KMS-11 (cell line): ENCODE measurements around the gene SV2C.

Source experiments
- H2AFZ ChIP-seq: fragments of 200-600 bp; sonication (generic); 2 replicates; pipeline ENCODE4 v1.6.1; 2016; ENCODE audit warnings: antibody characterized with exemption, mixed run types, low read depth
- H3K27ac ChIP-seq: fragments of 200-600 bp; sonication (generic); 2 replicates; pipeline ENCODE4 v1.6.1; 2016; ENCODE audit warnings: mild to moderate bottlenecking, mixed run types
- H3K27me3 ChIP-seq: fragments of 200-600 bp; sonication (generic); 2 replicates; pipeline ENCODE4 v1.6.1; 2017; ENCODE audit warnings: mild to moderate bottlenecking, low read depth, mixed run types, moderate library complexity; ENCODE audit not compliant: insufficient read depth
- H3K36me3 ChIP-seq: fragments of 200-600 bp; sonication (generic); 2 replicates; pipeline ENCODE4 v1.6.1; 2017; ENCODE audit warnings: mild to moderate bottlenecking, mixed run types; ENCODE audit not compliant: insufficient read depth
- H3K4me1 ChIP-seq: fragments of 200-600 bp; sonication (generic); 2 replicates; pipeline ENCODE4 v1.6.1; 2016; ENCODE audit warnings: mild to moderate bottlenecking, low read depth, mixed run types; ENCODE audit not compliant: poor library complexity, severe bottlenecking
- H3K4me2 ChIP-seq: fragments of 200-600 bp; sonication (generic); 2 replicates; pipeline ENCODE4 v1.7.0; 2016; ENCODE audit warnings: mild to moderate bottlenecking, mixed run types
- H3K4me3 ChIP-seq: fragments of 200-600 bp; sonication (generic); IDR thresholded peaks from 2 replicates; pipeline ENCODE4 v1.6.1; 2017; ENCODE audit warnings: low read depth, low read length, mixed read lengths; ENCODE audit not compliant: insufficient read depth
- H3K79me2 ChIP-seq: fragments of 200-600 bp; sonication (generic); 2 replicates; pipeline ENCODE4 v1.6.1; 2016; ENCODE audit warnings: low read depth, mixed run types; ENCODE audit not compliant: insufficient read depth
- H3K9ac ChIP-seq: fragments of 200-600 bp; sonication (generic); 2 replicates; pipeline ENCODE4 v1.6.1; 2016; ENCODE audit warnings: mild to moderate bottlenecking, mixed run types
- H4K20me1 ChIP-seq: fragments of 200-600 bp; sonication (generic); 2 replicates; pipeline ENCODE4 v1.6.1; 2016; ENCODE audit warnings: mild to moderate bottlenecking, mixed run types; ENCODE audit not compliant: insufficient read depth
- TF ChIP-seq, protein P1 (sequence below): fragments of 200-600 bp; sonication (generic); conservative IDR thresholded peaks from 2 replicates; pipeline ENCODE4 v1.6.1; 2017; ENCODE audit warnings: low read depth, mild to moderate bottlenecking, antibody characterized with exemption, low read length, moderate library complexity, mixed read lengths

The SV2C gene

DNA sequence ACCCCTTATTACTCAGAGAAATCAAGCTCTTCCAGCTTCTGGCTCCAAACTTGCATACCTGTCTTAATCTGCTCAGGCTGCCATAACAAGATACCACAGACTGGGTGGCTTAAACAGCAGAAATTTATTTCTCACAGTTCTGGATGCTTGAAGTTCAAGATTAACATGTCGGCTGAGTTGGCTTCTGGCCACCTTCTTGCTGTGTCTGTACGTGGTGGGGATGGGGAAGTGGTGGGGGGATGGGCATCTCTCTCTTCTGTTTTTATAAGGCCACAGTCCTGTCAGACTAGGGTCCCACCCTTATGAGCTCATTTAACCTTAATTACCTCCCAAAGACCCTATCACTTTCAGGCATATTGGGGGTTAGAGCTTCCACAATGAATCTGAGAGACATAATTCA is 140.5 kb downstream of the SV2C start:
- Histone ChIP-seq H4K20me1 (no peaks in the 10 kb centered on the region), H3K4me2 (no peak overlapping the region), H3K79me2 (no peaks in the 10 kb centered on the region), H3K4me1 (no peaks in the 10 kb centered on the region), H3K27ac (no peak overlapping the region), H3K36me3 (no peaks in the 10 kb centered on the region), H2AFZ (no peak overlapping the region), H3K27me3 (no peaks in the 10 kb centered on the region), H3K4me3 (no peak overlapping the region), H3K9ac (no peak overlapping the region)
- TF ChIP-seq, protein P1, sequence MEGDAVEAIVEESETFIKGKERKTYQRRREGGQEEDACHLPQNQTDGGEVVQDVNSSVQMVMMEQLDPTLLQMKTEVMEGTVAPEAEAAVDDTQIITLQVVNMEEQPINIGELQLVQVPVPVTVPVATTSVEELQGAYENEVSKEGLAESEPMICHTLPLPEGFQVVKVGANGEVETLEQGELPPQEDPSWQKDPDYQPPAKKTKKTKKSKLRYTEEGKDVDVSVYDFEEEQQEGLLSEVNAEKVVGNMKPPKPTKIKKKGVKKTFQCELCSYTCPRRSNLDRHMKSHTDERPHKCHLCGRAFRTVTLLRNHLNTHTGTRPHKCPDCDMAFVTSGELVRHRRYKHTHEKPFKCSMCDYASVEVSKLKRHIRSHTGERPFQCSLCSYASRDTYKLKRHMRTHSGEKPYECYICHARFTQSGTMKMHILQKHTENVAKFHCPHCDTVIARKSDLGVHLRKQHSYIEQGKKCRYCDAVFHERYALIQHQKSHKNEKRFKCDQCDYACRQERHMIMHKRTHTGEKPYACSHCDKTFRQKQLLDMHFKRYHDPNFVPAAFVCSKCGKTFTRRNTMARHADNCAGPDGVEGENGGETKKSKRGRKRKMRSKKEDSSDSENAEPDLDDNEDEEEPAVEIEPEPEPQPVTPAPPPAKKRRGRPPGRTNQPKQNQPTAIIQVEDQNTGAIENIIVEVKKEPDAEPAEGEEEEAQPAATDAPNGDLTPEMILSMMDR, result no peak

DNA sequence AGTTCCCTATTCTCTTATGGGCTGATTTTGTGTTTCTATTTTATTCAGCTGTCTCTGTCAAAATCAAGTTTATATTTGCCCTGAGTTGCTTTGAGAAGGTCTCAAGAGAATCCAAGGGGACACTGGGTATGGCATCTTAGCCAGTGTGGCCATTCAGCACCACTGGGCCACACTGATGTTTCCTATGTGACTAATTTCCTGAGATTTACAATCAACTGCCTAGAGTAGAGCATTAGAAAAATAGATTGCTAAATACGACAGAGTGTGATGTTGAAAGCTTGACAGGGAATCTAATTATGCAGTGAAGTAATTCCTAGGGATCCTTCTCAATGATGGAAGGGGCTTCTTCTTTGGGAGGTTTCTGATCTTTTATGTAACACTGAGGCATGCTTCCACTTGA is 141.7 kb downstream of the SV2C start:
- Histone ChIP-seq H3K27me3 (no peaks in the 10 kb centered on the region), H3K27ac (no peak overlapping the region), H3K9ac (no peak overlapping the region), H4K20me1 (no peaks in the 10 kb centered on the region), H3K36me3 (no peaks in the 10 kb centered on the region), H3K4me1 (no peaks in the 10 kb centered on the region), H3K4me2 (no peak overlapping the region), H3K79me2 (no peaks in the 10 kb centered on the region), H3K4me3 (no peak overlapping the region), H2AFZ (no peak overlapping the region)
- TF ChIP-seq, protein P1, result no peak

DNA sequence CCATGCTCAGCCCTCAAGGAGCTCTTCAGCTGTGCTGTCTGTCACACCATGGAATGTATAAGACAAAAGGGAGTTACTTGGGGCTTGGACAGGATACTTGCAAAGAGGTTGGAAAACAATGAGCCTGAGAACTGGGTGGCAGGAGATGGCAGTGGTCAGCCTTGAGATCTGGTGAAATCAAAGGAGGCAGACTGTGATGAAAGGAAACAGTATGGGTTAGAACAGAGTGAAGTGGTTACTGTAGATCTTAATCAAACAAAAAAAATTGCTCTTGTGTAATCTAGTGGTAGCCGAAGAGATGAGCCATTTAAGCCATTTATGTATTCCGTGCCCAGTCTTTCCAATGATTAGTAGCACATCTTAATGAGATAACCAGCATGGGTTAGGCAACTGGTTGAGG is 142.2 kb downstream of the SV2C start:
- no peaks in the 10 kb centered on the region for H3K27me3 ChIP-seq
- H3K4me2 ChIP-seq, result no peak overlapping the region
- H3K79me2 ChIP-seq, result no peaks in the 10 kb centered on the region
- no peak overlapping the region for H3K27ac ChIP-seq
- no peaks in the 10 kb centered on the region for H3K4me1 ChIP-seq
- no peaks in the 10 kb centered on the region for H3K36me3 ChIP-seq
- H2AFZ ChIP-seq, result no peak overlapping the region
- TF ChIP-seq, protein P1, result no peak
- no peak overlapping the region for H3K4me3 ChIP-seq
- no peaks in the 10 kb centered on the region for H4K20me1 ChIP-seq
- H3K9ac ChIP-seq, result no peak overlapping the region

DNA sequence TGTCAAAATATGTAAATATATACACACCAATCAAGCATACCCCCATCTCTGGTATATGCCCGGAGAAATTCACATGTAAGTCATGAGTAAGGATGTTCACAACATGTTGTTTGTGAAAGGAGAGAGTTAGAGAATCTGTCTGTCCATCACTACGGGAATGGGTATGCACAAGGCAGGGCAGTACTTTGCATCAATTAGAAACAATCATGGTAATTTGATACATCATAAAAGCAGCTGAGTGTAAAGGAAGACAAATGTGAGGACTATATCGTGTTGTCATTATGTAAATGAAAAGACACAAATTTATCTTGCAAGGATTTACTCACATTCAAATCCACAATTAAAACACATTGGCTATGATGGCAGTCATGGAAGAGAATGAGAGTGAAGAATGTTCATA is 146.7 kb downstream of the SV2C start:
- Histone ChIP-seq H3K4me2 (no peak overlapping the region), H3K4me3 (no peak overlapping the region), H2AFZ (no peak overlapping the region), H3K9ac (no peak overlapping the region), H3K27me3 (no peaks in the 10 kb centered on the region), H4K20me1 (no peaks in the 10 kb centered on the region), H3K4me1 (no peaks in the 10 kb centered on the region), H3K36me3 (no peaks in the 10 kb centered on the region), H3K27ac (no peak overlapping the region), H3K79me2 (no peaks in the 10 kb centered on the region)
- TF ChIP-seq, protein P1, result no peak
